ENCODE measurements around the gene BEST1. TPM values are rescaled to one million over a fixed set of nuclear protein-coding genes. Genes with fewer than 3 reads are reported as not detected.

The BEST1 gene
- total RNA-seq, 1 experiment from 2014 or later, result not detected

DNA sequence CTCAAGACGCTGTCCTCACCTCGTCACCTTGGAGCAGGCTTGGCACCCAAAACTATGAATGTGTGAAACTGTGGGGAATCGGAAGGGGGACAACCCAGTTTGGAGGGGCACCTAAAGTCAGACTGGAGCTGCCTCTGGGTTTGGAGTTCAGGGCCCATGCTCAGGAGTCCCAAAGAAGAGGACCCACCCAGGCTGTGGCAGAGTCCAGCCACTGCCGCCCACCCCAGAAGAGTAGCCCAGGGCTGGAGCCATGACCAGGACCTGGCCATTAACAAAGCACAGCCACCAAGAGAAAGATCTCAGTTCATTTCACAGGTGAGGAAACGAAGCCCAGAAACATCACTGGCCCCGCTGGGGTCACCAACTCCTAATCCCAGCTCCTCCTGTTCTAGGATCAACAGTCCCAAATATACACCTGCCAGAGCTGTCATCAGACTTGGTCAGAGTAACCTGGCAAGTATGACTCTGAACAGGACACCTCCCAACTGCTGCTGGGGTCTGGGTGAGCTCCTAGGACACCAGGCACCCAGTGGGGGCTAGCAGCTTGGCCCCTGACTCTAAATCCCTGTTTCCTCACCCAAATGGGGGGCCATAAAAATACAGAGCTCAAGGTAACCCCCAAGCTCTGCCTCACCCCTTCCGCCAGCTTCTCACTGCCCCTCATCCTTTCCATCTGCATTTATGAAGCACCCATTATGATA is 35.5 kb upstream of the BEST1 start:
- DNase-seq (ENCODE audit: low read depth), result no peak

- DNase-seq (ENCODE audit: low read depth), result no peak
These were observed 33.3 kb upstream of the BEST1 start for GRCh38 chr11:61916737-61917333.

DNA sequence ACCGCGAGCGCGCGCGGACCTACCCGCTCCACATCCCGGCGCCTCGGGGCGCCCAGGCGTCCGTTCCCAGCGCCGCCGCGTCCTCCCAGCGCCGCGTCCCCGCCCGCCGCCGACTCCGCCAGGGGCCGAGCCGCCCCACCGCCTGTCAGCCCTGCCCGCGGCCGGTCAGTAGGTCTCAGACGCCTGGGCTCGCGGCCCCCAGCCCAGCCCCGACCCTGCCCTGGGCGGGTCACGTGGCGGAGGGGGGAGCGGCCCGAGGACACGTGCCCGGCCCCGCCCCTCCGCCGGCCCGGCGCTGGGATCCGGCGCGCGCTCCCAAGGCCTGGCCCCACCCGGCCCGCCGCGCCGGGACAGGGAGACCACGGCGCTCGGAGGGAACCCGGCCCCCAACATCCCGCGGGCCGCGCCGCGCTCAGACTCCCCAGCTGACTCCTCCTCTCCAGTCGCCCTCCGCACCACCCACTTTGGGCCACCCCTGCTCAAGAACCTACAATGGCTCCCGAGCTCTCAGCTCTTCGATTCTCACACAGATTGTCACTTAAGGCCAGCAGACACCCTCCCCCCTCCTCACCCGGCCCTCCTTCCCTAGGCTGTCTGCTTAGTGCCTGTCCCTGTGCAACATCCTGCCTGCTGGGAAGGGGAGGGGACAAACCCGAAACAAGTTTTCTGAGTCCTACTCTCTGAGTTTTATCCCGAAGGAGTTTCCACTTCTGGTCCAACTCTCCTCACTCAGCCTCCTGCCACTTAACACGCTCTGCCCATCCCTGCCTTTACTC is 32.6 kb upstream of the BEST1 start, which contains the start of gene RAB3IL1:
TSS of gene RAB3IL1 (minus strand) at position 233 of the 776 bp plus-strand sequence. CDS start at position 34, 199 bp downstream.
- peak; percentile 50 for DNase-seq (ENCODE audit: low read depth)

- no peak for DNase-seq (ENCODE audit: low read depth)
These were observed 31.8 kb upstream of the BEST1 start for GRCh38 chr11:61918251-61918937.

- DNase-seq (ENCODE audit: low read depth), result no peak
These were observed 31.0 kb upstream of the BEST1 start for GRCh38 chr11:61918938-61919704.

- no peak for DNase-seq (ENCODE audit: low read depth)
These were observed 30.2 kb upstream of the BEST1 start for GRCh38 chr11:61919705-61920631.

DNA sequence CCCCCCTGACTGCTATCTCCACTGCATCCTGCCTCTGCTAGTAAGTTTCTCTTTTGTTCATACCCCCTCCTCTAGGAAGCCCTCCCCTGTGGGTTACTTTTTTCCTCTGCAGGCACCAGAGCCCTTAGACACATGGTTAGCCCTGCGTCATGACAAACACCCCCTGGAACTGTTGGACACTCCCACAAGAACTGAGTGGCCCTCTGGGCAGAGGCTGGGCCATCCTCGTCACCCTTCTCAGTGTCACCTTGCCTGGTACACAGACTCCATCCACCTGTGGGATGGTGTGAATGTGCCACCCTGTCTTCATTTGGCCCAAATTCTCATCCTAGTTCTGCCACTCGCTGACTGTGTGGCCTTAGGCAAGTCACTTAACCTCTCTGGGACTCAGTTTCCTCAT is 28.7 kb upstream of the BEST1 start:
- DNase-seq (ENCODE audit: low read depth), result no peak

- no peak for DNase-seq (ENCODE audit: low read depth)
These were observed 27.6 kb upstream of the BEST1 start for GRCh38 chr11:61922539-61922938.

DNA sequence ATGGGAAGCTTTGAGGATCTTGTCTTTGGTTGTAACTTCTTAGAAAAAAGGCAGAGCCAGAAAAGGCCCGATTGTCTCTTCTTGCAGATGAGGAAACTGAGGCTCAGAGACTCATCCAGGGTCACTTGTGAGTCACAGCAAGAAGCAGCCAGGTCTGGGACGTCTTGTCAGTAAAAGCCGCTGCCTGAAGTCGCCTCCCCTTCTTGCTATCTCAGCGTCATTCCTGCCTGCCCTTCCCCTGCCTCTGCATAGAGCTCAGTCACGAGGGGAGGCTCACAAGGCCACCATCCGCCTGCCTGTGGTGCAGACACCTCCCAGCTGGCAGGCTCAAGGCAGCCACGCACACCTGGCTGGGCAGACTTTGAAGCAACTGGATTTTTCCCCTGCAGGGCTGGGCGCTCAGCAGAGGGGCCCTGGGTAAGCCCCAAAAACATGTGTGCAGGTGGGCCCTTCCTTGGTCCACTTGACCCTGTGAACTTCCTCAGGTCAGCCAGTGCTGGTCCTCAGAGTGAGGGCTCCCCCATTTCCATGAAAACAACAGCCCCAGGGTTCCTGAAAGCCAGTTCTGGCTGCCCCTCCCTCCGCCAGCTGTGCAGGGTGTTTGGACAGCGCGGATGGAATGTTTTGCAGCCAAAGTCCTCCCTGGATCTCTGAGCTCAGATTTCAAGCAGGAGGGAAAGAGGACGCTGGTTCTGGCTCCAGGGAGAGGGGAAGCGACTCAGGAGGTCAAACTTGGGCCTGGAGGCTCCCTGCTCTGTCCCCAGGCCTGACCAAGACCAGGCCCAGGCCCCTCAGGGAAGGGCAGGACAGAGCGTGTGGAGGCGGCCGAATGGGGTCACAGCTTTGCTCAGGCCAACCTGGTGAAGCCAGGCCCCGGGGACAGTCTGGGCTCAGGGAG is 26.7 kb upstream of the BEST1 start:
- no peak for DNase-seq (ENCODE audit: low read depth)

DNA sequence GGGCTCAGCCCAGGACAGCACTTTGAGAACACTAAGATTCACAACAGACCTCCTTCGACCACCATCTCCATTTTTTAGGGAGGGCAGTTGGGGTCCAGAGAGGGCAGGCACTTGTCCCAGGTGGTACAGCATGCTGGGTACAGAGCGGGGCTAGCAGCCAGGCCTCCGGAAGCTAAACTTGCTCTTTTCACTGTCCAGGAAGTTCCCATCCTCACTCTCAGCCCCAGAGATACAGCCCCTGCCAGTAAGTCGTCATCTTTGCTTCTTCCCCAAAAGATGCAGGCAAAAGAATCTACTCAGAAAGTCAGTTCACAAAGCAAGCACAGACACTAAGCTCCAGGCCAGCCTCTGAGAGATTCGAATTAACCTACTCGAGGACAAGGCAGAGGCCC is 26.1 kb upstream of the BEST1 start:
- DNase-seq (ENCODE audit: low read depth), result no peak

- no peak for DNase-seq (ENCODE audit: low read depth)
These were observed 24.4 kb upstream of the BEST1 start for GRCh38 chr11:61925736-61926135.

DNA sequence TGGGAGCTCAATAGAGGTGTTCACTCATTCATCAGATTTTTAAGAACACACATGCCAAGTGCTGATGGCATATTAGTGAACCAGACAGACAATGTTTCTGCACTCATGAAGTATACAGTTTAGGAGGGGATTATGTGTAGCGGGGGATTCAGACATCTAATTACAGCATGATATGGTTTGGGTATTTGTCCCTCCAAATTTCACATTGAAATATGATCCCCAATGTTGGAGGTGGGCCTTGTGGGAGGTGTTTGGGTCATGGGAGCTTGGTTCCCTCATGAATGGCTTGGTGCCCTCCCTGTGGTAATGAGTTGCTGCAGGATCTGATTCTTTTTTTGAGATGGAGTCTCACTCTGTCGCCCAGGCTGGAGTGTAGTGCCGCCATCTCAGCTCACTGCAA is 23.9 kb upstream of the BEST1 start:
- no peak for DNase-seq (ENCODE audit: low read depth)

- DNase-seq (ENCODE audit: low read depth), result peak; percentile 59
These were observed 22.6 kb upstream of the BEST1 start for GRCh38 chr11:61927501-61927900.

DNA sequence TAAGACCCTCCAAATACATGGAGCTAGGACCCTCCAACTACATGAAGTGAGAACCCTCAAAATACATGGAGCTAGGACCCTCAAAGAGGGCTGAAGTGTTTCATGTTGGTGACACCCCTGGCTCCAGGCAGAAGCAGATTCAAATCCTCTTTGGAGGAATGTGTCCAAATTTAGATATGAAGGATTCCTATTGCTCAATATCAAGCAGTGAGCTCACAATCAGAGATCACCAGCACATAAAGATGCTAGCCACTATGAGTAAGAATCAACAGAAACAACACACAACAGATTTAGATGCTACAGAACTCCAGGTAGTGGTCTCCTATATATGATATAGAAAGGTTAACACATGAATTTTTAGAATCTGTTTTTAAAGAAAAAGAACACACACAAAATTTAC is 21.5 kb upstream of the BEST1 start:
- DNase-seq (ENCODE audit: low read depth), result no peak

GRCh38 chr11:61930933-61931332 is 19.2 kb upstream of the BEST1 start:
- DNase-seq (ENCODE audit: low read depth), result no peak

GRCh38 chr11:61935861-61936260 is 14.3 kb upstream of the BEST1 start:
- DNase-seq (ENCODE audit: low read depth), result no peak

DNA sequence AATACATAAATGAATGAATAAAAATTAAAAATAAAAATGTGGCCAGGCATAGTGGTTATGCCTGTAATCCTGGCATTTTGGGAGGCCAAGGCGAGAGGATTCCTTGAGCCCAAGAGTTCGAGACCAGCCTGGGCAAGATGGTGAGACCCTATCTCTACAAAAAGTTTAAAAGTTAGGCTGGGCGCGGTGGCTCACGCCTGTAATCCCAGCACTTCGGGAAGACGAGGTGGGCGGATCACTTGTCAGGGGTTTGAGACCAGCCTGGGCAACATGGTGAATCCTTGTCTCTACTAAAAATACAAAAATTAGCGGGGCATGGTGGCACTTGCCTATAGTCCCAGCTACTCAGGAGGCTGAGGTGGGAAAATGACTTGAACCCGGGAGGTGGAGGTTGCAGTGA is 9.7 kb upstream of the BEST1 start:
- DNase-seq (ENCODE audit: low read depth), result no peak

DNA sequence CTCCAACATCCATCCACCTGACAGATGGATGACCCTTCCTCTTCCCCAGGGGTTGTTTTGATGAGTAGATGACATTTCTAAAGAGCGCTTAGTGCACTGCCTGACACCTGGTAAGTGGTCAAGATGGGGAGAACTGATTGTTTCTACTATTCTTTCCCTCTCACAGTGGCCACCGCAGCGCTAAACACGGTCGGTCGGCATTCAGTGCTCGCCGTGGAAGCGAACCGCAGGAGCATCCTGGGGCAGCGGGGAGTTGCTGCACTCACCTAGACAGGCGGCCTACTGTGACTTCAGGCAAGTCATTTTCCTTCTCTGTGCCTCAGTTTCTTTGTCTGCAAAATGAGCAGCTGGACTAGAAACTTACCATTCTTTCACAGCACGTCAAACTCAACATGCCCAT is 5.0 kb upstream of the BEST1 start:
- DNase-seq (ENCODE audit: low read depth), result no peak

DNA sequence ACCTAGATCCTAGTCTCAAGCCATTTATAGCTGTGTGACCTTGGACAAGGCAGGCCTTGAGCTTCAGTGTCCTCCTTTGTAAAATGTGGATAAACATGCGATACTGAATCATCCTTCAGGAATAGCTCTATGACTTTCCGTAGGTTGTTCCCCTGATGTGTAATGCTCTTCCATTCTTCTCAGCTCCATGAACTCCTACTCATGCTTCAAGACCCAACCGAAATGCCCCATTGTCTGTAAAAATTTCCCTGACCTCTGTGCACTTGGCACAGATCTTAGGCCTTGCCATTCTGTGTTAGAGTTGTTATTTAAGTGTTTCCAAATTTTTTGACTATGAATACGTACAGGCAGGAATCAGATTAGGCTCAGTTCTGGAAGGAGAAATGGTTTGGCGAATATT is 3.3 kb upstream of the BEST1 start:
- no peak for DNase-seq (ENCODE audit: low read depth)

Measured in HT1080 (cell line).